Measurements from ENCODE around the gene RUNX3.

- TF ChIP-seq, protein P1, sequence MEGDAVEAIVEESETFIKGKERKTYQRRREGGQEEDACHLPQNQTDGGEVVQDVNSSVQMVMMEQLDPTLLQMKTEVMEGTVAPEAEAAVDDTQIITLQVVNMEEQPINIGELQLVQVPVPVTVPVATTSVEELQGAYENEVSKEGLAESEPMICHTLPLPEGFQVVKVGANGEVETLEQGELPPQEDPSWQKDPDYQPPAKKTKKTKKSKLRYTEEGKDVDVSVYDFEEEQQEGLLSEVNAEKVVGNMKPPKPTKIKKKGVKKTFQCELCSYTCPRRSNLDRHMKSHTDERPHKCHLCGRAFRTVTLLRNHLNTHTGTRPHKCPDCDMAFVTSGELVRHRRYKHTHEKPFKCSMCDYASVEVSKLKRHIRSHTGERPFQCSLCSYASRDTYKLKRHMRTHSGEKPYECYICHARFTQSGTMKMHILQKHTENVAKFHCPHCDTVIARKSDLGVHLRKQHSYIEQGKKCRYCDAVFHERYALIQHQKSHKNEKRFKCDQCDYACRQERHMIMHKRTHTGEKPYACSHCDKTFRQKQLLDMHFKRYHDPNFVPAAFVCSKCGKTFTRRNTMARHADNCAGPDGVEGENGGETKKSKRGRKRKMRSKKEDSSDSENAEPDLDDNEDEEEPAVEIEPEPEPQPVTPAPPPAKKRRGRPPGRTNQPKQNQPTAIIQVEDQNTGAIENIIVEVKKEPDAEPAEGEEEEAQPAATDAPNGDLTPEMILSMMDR (optimal IDR thresholded peaks at IDR 0.05 in 1 of 3, IDR thresholded peaks at IDR 0.05 in 1 of 3, conservative IDR thresholded peaks at IDR 0.05 in 1 of 3; ENCODE audit: extremely low read depth in 1 of 3, insufficient read depth in 2 of 3, low read length in 3 of 3) = peak in 1 of 3 experiments; percentile 18
- TF ChIP-seq EZH2 (IDR thresholded peaks at IDR 0.05; ENCODE audit: low read length) = no peak
These were observed 22.4 kb upstream of the RUNX3 start for GRCh38 chr1:24952413-24952841.

Data from keratinocyte (primary cell).